Inflammatory macrophage treated with lipopolysaccharide for 4 hours (primary cell): ENCODE data around the gene PHF20.
"Not testable (repeated sequence)": the region's sequence is repeated elsewhere in the genome, so short reads cannot be mapped to it uniquely, and the experiment has no call there.

ENCODE experiments used
- DNase-seq: peaks from one replicate; pipeline ENCODE4 v3.0.0-alpha.2; 2020

Gene PHF20

GRCh38 chr20:35985806-35986205 is 214.0 kb downstream of the PHF20 start:
- no peak for DNase-seq

- no peak for DNase-seq
Observed at GRCh38 chr20:35988910-35989463, 217.2 kb downstream of the PHF20 start.

- DNase-seq, result peak; percentile 42
Observed at GRCh38 chr20:35991142-35991771, 219.4 kb downstream of the PHF20 start.

GRCh38 chr20:35992713-35993335 is 221.0 kb downstream of the PHF20 start:
- peak; percentile 76 for DNase-seq

DNA sequence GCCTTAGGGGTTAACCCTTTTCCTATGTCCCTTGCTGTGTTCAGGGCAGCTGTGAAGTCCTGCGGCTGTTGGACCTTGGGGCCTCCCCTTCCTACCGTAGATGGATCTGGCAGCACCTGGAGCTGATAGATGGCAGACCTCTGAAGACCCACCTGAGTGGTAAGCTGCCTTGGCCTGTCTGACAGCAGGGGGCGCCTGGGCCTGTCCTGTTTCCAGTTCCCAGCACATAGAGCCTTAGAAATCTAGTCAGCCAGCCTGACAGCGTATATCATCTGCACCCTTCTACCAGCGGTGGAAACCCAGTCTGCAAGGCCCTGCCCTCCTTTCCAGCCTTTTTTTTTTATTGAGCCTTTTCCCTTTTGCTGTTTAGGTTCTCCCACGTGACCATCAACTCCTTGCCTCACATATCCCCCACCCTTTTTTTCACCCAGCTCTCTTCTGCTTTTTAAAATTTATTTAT is 223.2 kb downstream of the PHF20 start:
- DNase-seq, result peak; percentile 73

DNA sequence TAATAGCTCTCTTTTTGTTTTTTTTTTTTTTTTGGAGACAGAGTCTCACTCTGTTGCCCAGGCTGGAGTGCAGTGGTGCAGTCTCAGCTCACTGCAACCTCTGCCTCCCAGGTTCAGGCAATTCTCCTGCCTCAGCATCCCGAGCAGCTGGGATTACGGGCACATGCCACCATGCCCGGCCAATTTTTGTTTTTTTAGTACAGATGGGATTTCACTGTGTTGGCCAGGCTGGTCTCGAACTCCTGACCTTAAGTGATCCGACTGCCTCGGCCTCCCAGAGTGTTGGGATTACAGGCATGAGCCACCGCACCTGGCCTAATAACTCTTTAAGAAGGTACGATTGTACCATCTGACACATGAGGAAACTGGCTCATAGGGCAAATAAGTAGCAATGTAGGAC is 224.7 kb downstream of the PHF20 start:
- DNase-seq, result not testable (repeated sequence)
